GM12874 (cell line): ENCODE data around the gene CIAPIN1.
A peak's percentile ranks its signal among the peaks of the same experiment; 100 is the strongest.

Source experiments
- TF ChIP-seq, protein P1 (sequence below): IDR thresholded peaks from 2 replicates; pipeline ENCODE4 v1.5.1; 2011; ENCODE audit warnings: low read depth, mild to moderate bottlenecking, control low read depth, low read length, moderate library complexity; ENCODE audit not compliant: insufficient read depth

CIAPIN1 gene

DNA sequence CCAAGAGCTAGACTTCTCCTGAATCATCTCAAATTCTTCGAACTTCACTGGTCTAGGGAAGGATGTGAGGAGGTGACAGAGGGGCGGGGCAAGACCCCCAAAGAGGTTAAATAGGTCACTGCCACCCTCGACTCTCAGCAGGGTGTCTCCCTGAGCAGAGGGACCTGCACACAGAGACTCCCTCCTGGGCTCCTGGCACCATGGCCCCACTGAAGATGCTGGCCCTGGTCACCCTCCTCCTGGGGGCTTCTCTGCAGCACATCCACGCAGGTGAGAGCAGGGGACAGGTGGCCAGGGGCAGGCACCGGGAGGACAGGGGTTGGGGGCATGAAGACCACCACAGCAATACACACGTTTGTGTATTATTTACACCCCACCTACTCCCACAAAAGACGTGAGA is 33.5 kb downstream of the CIAPIN1 start:
- TF ChIP-seq, protein P1, sequence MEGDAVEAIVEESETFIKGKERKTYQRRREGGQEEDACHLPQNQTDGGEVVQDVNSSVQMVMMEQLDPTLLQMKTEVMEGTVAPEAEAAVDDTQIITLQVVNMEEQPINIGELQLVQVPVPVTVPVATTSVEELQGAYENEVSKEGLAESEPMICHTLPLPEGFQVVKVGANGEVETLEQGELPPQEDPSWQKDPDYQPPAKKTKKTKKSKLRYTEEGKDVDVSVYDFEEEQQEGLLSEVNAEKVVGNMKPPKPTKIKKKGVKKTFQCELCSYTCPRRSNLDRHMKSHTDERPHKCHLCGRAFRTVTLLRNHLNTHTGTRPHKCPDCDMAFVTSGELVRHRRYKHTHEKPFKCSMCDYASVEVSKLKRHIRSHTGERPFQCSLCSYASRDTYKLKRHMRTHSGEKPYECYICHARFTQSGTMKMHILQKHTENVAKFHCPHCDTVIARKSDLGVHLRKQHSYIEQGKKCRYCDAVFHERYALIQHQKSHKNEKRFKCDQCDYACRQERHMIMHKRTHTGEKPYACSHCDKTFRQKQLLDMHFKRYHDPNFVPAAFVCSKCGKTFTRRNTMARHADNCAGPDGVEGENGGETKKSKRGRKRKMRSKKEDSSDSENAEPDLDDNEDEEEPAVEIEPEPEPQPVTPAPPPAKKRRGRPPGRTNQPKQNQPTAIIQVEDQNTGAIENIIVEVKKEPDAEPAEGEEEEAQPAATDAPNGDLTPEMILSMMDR = no peak

DNA sequence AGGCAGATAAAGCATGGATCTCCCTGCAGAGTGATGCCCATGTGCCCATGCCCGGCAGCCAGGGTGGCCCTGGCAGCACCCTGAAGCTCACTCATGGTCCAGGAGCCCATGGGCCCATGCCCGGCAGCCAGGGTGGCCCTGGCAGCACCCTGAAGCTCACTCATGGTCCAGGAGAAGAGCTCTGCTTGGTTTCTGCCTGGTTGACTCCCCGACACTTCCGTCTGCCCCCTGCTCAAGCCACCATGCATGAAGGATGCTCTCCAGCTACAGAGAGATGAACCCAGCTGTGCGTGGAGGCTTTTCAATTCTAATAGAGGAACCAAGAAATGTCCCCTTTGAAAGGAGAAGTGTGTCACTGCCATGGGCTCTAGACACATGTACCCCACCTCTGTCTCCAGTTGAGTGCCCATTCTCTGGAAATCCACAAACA is 33.9 kb downstream of the CIAPIN1 start:
- TF ChIP-seq, protein P1 = no peak

DNA sequence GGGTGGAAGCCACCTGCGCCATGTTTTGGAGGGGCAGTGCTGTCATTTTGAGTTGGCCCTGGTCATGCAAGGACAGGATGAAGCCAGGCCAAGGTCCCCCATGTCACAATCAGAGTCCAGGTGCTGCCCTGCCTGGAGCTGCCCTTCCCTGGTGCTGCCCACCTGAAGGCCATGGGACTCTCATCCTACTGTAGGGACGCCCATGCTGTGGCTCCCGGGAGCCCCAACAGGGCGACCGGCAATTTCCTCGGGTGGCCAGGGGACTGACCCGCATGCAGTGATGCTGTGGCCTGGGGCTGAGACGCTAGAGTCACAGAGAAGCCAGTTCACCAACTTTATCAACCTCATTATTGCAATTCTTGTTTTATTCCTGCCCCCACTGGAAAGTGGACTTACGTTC is 34.6 kb downstream of the CIAPIN1 start:
- TF ChIP-seq, protein P1 = no peak

DNA sequence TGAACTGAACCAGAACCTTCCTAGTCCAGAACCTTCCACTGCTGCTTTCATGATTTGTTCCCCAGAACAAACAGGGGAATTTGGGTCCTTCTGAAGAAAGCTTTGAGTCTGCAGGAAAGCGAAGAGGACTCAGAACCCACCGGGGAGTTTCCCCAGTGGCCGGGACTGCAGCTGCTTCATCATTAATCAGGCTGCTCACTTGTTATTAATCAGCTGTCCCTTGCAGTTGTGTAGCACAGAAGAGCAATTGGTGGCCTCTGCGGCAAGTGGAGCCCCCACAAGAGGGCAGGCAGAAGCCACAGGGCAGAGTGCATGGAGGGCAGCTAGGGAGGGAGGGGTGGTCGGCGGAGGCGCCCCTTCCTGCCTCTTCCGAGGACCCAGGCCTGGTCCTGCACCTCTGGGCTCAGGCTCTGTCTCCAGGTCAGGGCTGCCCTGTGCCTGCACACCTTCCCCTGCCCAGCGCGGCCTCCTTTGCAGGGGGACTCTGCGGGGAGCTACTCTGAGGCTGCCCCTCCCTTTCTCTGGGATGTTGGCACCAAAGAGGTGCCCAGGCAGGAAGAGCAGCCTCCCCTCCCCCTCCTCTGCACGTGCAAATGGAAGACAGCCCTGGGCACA is 35.7 kb downstream of the CIAPIN1 start:
- TF ChIP-seq, protein P1 = no peak

DNA sequence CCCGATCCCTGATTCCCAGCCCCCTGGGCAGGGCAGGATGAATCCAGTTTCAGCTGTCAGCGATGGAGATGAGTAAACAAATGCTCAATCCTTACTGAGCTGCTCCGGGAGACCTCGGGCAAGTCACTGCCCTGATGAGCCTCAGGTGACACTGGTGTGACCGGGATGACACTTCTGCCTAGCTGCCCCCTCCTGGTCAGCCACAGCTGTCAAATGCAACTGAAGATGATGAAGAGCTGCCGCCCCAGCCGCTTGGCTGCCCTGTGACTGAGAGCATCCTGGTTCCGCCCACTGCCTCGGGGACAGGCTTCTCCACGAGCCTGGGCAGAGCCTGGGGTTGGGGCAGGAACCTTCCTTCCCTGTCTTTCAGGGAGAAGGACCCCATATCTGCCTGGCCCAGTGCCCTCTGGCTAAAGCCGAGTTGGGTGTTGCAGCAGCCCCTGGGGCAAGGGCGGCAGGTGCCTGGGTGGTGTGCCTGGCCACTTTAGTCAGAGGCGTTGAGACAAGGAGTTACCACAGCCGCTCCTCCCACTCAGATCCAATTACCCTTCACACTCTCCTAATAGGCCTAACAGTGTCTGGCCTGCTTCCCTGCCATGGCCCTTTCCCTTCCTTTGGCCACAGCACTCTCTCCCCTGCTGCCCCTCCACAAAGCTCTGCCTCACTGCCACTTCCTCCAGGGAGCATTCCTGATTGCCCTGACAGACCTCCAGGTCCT is 37.2 kb downstream of the CIAPIN1 start:
- TF ChIP-seq, protein P1 = 0 out of 2 replicates have a peak, but pooled peaks have one; percentile 1

DNA sequence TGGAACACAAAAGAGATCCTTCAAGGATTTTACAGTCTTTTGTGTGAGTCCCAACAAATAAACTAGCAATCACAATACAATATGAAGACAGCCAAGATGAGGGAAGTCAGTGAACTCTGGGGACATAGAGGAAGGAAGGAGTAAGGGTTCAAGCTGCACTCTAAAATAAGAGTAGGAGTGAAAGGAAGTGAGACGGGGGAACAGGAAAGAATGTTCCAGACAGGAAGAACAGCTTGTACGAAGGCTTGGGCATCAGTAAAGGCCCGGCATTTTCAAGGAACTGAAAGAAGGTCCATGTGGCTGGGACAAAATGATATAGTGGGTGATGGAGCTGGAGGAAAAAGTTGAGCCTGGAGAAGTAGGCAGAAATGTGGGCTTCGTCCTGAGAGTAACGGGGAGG is 38.1 kb downstream of the CIAPIN1 start:
- TF ChIP-seq, protein P1 = no peak

DNA sequence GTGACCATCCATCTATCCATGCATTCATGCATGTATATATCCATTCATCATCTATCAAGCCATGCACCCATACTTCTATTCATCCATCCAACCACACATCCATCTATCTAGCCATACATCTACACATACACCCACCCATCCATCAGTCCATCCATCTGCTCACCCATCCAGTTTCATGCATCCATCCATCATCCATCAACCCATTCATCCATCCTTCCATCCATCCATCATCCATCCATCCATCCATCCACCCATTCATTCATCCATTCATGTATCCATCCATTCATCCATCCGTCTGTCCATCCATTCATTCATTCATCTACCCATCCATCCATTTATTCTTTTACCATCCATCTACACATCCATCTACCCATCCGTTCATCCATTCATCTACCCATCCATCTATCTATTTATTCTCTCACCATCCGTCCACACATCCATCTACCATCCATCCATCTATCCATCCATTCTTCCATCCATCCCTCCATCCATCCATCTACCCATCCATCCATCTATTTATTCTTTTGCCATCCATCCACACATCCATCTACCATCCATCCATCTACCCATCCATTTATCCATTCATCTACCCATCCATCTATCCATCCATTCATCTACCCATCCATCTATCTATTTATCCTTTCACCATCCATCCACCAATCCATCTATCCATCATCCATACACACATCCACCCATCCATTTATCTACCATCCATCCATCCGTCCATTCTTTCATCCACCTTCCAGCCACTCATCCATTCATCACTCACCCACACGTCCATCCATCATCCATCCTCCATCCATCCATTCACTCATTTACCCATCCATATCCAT is 39.4 kb downstream of the CIAPIN1 start:
- TF ChIP-seq, protein P1 = no peak
